Central memory CD4-positive, alpha-beta T cell (primary cell): ENCODE measurements around the gene FARP2.
"Not testable (repeated sequence)": the region's sequence is repeated elsewhere in the genome, so short reads cannot be mapped to it uniquely, and the experiment has no call there.

ENCODE experiments used
- DNase-seq: peaks from one replicate; pipeline ENCODE4 v3.0.0; 2022

The FARP2 gene

GRCh38 chr2:241368643-241369042, 12.6 kb downstream of the FARP2 start:
- DNase-seq: no peak

DNA sequence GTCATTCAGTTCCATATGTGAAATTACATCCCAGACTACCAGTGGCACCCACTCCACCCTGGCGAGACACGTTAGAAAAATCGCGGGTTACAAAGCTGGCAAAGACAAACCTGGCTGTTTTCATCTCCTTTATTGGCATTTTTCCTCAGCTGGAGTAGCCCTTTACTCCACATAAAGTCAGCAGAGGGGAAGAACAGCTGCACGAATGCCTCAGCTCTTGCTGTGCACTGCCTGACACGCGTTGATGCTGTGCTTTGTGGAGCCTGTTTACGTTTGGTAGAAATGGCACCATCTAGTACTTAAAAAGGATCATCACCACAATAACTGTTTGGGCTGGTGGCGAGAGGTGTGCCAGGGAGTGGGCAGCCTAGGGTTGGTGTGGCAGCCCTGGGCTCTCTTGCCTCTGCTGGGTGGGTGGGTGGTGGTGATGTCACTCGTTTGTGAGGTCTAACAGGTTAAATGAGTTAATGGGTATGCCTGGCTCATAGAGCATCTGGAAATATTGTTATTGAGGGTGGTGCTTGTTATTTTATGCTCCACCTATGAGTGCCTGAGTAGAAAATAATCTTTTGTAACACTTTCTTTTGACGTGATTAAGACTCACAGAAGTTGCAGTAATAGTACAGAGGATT, 16.4 kb downstream of the FARP2 start:
- DNase-seq: no peak

GRCh38 chr2:241373446-241373845, 17.4 kb downstream of the FARP2 start:
- no peak for DNase-seq

GRCh38 chr2:241373906-241374305, 17.8 kb downstream of the FARP2 start:
- not testable (repeated sequence) for DNase-seq

DNA sequence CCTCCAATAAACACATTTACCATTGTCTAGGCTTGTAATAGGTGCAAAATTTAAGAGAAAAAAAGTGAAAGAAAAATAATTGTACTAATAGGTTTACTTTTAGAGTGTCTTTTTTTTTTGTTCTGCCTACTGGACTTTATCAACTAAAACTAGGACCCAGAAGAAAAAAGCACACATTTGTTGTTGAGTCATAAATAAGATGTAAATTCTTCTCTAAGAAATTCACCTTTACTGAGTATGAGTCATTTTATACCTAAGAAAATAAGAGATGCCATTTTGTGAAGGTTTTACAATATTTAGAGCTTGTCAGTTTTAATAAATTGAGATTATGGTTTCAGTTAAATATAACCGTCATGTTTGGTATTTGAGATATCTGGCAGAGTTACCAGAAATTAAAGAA, 19.2 kb downstream of the FARP2 start:
- DNase-seq: no peak

- DNase-seq: no peak
Measured at GRCh38 chr2:241376808-241377207, 20.7 kb downstream of the FARP2 start.

GRCh38 chr2:241378816-241379215, 22.7 kb downstream of the FARP2 start:
- DNase-seq: no peak

DNA sequence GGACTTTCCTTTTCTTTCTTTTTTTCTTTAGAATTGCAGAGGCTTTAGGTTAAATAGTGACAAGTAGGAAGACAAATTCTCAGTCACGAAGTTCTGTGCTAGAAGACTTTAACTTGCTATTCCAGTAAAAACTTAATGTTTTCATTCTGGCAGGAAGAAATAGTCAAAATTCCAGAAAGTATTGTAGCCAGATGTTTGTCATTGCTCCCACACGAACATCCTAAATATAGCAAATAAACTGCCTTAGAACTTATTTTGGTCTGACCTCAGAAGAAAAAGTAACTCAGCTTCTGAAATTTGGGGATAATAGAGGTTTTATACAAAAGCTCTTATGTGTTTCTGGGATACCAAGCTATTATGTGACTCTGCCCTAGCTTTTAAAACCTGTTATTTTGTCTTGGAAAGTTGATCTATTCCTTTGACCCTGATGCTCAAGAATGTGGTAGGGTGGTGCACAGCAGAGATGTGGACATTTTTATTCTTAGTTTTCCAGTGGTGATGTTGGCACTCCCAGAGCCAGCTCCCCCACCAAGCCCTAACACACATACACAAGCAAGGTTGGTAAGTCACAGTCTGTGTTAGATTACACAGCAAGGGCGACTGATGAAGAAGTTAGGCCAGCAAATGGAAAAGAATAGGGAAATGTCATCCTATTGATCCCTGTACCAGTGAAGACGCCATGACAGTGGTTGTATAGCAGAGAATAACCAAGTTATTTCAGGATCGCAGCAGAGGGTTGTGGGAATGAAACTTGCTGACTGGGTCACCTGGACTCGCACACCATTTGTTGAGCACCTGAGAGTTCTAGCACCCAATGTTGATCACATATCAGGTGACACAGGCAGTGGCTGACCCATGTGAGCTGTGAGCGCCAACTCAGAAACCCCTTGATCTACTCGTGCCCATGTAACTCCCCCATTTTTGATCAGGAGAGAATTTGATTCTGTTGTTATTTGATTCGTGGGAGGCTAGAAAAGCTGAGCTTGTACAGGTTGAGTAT, 23.7 kb downstream of the FARP2 start:
- DNase-seq: no peak

DNA sequence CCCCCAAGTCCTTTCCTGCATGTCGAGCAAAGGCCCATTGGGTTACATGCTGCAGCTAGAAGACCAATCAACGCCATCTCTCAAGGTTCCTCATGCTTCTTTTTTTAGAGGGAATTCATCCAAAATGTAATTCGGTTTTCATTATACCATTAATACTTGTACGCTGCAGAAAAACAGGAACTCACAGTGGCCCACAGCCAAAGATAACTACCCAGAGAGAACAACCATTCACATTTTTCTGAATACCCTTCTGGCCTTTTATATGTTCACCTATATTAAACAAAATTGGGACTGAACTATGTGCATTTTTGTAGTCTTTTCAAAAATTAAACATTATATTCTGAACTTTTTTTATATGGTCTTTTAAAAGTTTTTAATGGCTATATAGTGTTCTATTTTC, 25.8 kb downstream of the FARP2 start:
- DNase-seq: no peak

DNA sequence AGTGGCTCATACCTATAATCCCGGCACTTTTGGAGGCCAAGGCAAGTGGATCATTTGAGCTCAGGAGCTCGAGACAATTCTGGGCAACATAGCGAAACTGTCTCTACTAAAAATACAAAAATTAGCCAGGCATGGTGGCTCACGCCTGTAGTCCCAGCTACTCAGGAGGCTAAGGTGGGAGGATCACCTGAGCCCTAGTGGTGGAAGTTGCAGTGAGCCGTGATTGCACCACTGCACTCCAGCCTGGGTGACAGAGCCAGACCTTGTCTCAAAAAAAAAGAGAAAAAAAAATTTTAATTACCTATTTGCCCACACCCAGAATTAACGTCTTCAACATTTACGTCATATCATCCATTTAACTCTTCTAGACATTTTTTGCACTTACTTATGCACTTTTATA, 29.4 kb downstream of the FARP2 start:
- DNase-seq: not testable (repeated sequence)

- DNase-seq: no peak
Measured at GRCh38 chr2:241386519-241386918, 30.4 kb downstream of the FARP2 start.

DNA sequence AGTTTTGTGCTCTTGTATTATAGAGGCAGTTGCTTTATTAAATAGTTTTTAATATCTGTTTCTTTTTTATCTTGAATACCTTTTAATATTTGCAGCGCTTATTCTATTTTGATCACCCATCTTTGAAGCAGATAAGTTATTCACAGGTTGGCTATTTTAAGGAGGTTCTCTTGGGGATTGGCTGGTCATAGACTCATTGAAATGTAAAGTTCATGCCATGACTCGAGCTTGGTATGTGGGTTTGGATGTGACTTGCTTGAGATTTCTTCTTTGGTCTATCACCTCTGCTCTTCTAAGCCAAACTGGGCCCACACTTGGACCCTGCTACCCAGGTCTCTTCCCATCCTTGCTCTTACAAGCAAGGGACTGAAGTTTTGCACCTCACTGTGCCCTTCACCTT, 33.6 kb downstream of the FARP2 start:
- no peak for DNase-seq

DNA sequence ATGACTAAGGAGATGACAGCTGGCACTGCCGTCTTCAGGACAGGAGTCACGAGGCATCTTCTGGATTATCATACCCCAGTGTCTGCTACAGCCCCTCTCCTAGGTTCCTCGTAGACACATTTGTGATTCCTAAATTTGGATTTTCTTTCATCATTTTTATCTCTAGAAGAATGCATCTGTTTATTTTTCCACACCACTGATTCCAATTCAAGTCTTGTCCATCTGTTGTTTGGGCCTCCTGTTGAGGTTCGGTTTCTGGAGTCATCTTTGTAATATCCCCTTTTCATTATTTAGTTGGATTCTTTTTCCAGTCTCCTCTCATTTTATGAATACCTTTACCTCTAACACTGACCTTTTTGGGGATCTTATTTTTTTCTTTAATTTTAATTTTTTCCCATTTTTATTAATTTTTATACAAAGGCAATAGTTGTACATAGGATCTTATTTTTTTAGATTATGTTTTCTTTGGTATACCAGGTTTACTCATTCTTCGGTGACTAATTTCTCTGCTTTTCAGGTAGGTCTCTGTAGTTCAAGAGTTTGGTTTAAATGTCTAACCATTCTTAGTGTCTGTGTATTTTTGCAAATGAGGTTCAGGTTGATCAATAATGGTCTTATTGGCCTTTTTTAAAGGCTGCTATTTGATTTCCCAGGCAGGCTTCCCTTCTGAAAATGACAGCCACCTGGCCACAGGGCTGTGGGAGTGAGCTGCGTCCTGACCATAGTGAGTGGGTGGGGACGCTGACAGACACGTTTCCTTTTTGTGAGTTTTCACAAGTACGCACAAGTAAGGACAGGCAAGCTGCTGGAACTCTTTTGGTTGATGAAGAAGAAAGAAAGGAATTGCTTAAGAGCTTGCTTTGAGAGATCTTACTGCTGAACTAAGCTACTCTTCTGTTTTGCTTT, 34.5 kb downstream of the FARP2 start:
- no peak for DNase-seq

DNA sequence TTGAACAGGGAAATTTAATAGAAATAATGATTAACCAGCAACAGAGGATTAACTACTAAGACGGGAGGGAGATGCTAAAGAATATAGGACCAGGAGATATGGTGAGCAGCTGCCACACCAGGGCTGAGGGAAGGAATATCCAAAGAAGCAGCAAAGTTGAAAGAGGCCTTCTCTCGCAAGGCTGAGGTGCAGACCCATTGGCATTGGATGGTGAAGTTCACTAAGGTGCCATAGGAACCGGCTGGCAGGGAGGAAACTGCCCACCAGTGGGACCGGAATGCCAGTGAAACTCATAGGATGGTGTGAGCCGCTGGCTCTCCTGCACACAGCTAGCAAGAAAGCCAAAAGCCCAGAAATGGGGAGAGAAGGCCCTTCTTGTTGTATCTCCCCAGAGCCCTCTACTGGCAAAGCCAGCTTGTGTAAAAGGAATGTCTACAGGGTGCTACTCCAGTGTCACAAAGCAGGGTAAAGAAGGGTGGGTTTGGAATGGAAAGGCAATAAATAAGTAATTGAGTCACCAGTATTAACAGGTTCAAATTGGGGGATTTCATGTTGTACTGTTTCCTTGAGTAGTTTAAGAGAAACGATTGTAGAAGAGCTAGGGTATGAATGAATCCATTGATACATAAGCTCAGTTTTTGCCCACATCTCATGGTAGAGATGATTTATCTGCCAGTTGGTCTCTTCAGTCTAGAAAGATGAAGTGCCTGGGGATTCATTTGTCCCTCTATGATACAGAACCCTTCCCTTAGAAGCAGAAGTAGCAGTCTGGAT, 36.0 kb downstream of the FARP2 start:
- DNase-seq: peak; percentile 2

DNA sequence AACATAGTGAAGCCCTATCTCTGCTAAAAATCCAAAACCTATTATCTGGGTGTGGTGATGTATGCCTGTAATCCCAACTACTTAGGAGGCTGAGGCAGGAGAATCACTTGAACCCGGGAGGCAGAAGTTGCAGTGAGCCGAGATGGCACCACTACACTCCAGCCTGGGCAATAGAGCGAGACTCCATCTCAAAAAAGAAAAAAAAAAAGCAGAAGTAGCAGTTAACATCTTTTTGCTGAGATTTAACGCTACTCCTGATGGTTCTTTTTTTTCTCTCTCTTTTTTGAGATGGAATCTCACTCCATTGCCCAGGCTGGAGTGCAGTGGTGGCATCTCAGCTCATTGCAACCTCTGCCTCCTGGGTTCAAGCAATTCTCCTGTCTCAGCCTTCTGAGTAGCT, 36.7 kb downstream of the FARP2 start:
- not testable (repeated sequence) for DNase-seq

- DNase-seq: no peak
Measured at GRCh38 chr2:241393524-241394196, 37.6 kb downstream of the FARP2 start.

DNA sequence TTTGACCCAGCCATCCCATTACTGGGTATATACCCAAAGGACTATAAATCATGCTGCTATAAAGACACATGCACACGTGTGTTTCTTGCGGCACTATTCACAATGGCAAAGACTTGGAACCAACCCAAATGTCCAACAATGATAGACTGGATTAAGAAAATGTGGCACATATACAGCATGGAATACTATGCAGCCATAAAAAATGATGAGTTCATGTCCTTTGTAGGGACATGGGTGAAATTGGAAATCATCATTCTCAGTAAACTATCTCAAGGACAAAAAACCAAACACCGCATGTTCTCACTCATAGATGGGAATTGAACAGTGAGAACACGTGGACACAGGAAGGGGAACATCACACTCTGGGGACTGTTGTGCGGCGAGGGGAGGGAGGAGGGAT, 40.7 kb downstream of the FARP2 start:
- DNase-seq: not testable (repeated sequence)

DNA sequence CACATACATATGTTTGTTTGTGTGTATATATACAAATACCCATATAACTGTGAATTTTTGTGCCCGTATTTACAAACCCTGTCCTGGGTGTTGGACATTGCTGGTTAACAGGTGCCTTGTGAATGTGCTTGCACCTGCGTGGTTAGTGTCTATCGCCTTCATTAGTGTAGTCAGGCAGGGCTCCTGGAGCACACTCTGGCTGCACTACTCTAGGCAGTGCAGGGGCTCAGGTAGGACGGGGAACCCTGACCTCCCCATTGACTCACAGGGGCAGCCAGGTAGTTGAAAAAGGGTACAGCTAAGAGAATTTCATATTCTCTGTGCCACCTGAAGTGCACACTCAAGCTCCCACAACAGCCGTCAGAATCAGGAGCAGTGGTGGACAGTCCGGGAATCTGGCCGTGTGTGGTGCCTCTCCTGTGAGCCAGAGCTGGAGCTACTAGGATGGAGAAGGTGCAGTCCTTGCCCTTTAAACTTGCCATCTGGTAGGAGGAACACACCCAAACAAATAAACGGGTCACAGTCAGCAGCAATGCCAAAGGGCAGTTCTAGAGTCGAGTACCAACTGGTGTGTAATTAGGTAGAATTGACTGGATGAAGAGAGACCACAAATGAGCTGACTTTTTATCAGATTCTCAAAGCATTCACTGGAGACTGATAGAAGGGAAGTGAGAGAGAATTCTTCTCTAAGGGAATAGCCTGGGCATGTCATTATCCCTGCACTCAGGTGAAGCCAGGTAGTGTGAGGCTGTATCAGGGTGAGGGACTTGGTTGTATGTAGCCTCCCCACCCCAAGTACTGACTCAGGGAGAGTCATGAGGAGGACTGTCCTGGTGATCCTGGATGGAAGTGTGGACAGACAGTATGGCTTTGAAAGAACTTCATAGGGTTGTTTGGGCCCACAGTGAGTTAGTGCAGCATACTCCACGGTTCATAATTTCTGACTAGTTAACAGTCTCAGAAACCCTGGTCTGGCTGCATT, 44.1 kb downstream of the FARP2 start:
- no peak for DNase-seq

GRCh38 chr2:241408849-241409248, 52.8 kb downstream of the FARP2 start:
- DNase-seq: no peak

GRCh38 chr2:241410739-241411176, 54.7 kb downstream of the FARP2 start:
- no peak for DNase-seq
